Gastrocnemius medialis (tissue), 4 donors: ENCODE results near the gene SKA2. TPM values are rescaled to one million over a fixed set of nuclear protein-coding genes. Genes with fewer than 3 reads are reported as not detected.

Experiments used
- ATAC-seq, 2 donors: fragments of 150-250 bp; one replicate each; pipeline ENCODE4 v1.9.1; 2016
- DNase-seq, 2 donors: peaks; one replicate each; pipeline ENCODE4 v3.0.0-alpha.2; 2019
- H3K27ac ChIP-seq, 4 donors: fragments of 200-600 bp; sonication (generic); 1 replicate in 1 of 4; 2 replicates in 3 of 4; pipeline ENCODE4 v1.5.1; 2016 to 2018; ENCODE audit warnings: mild to moderate bottlenecking in 2 of 4, moderate library complexity in 1 of 4
- H3K27me3 ChIP-seq, 3 donors: fragments of 200-600 bp; sonication (generic) in 2 of 3; 1 replicate in 1 of 3; 2 replicates in 2 of 3; pipeline versions ENCODE4 v1.5.1 to v1.6.0; 2016 to 2019; ENCODE audit warnings: mild to moderate bottlenecking in 1 of 3, moderate library complexity in 1 of 3
- H3K36me3 ChIP-seq, 2 donors: fragments of 200-600 bp; sonication (generic) in 1 of 2; one replicate each; pipeline ENCODE4 v1.5.1; 2017 to 2018
- H3K4me1 ChIP-seq, 2 donors: fragments of 200-600 bp; sonication (generic) in 1 of 2; one replicate each; pipeline ENCODE4 v1.5.1; 2016 to 2017; ENCODE audit warnings: mild to moderate bottlenecking in 2 of 2
- H3K4me3 ChIP-seq, 4 donors: fragments of 200-600 bp; sonication (generic) in 3 of 4; 1 replicate in 1 of 4; 2 replicates in 3 of 4; pipeline ENCODE4 v1.5.1; 2016 to 2019; ENCODE audit warnings: mild to moderate bottlenecking in 2 of 4
- H3K9me3 ChIP-seq, 3 donors: fragments of 200-600 bp; sonication (generic) in 2 of 3; 1 replicate in 1 of 3; 2 replicates in 2 of 3; pipeline ENCODE4 v1.5.1; 2016 to 2019
- POLR2A ChIP-seq, 2 donors: fragments of 450-650 bp; IDR thresholded peaks; one replicate each; pipeline ENCODE4 v1.6.1; 2017; ENCODE audit warnings: antibody characterized with exemption in 2 of 2, mild to moderate bottlenecking in 2 of 2, moderate library complexity in 2 of 2
- in situ Hi-C, 4 donors: fragments of 200-750 bp; cut with MboI; loops; one replicate each; pipeline versions ENCODE4 v1.15.0 to v1.8.0; 2017; ENCODE audit warnings: low sequenced_read_pairs in 4 of 4
- intact Hi-C: fragments of 100-400 bp; cut with DNase I; formaldehyde crosslinking; loops from one replicate; pipeline ENCODE4 v1.15.1; 2023; ENCODE audit warnings: low total_unique reads
- total RNA-seq, 4 donors: library from RNA; depleted of rRNA; stranded (reverse); fragments of >200 nt; gene quantifications; one replicate each; pipeline versions ENCODE4 v1.1.0 to v1.2.3, GENCODE V29; 2016
- TF ChIP-seq, protein P1 (sequence below), 5 experiments: fragments of 450-650 bp in 3 of 5; fragments of 200-600 bp in 2 of 5; sonication (generic) in 2 of 5; IDR thresholded peaks in 4 of 5; conservative IDR thresholded peaks in 1 of 5; 1 replicate in 4 of 5; 2 replicates in 1 of 5; pipeline ENCODE4 v1.5.1; 2016 to 2019; ENCODE audit warnings: antibody characterized with exemption in 5 of 5, mild to moderate bottlenecking in 3 of 5, moderate library complexity in 3 of 5

The SKA2 gene
- total RNA-seq, 4 donors from 2014 or later, result 4.1 to 17.8 (median 8.7) TPM

DNA sequence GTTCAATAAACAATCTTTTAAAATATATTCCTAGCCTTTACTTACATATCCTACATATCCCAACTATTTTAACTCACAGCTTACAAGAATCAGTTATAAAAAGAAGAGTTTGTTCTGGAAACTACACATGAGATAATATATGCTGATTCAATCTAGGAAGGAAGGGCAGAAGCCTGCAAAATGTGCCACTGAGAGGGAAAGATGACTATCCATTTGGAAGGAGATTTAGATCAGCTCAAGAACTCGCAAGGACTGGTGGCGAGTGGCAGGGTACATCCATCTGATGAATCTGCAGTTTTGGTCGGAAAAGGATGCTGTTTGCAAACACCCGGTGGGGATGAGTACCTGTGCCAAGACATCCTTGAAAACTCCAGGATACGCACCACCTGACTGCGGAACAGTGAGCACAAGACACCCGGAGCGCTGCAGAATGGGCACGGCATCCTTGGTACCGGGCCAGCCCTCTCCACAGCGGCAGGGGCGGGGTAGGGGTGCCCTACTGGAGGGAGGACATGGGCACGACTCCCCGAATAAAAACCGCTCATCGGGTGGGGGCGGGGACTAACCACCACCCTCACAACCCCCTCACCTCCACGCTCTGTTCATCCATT, 49.0 kb downstream of the SKA2 start:
- peak overlapping the region; percentile 84 to 99 (median 92) for H3K27ac ChIP-seq
- intact Hi-C loops (loop anchor here (2.0 to 5.0 kb wide), 4 partner anchors 51 to 754 kb away; partner anchors contain the start of genes PRR11, SKA2 and SUPT4H1), in situ Hi-C loops (no loop called here)
- ATAC-seq (peak; percentile 29 to 48), DNase-seq (peak; percentile 34 to 57)
- TF ChIP-seq POLR2A (IDR thresholded peaks at IDR 0.05), result no peak
- TF ChIP-seq, protein P1, sequence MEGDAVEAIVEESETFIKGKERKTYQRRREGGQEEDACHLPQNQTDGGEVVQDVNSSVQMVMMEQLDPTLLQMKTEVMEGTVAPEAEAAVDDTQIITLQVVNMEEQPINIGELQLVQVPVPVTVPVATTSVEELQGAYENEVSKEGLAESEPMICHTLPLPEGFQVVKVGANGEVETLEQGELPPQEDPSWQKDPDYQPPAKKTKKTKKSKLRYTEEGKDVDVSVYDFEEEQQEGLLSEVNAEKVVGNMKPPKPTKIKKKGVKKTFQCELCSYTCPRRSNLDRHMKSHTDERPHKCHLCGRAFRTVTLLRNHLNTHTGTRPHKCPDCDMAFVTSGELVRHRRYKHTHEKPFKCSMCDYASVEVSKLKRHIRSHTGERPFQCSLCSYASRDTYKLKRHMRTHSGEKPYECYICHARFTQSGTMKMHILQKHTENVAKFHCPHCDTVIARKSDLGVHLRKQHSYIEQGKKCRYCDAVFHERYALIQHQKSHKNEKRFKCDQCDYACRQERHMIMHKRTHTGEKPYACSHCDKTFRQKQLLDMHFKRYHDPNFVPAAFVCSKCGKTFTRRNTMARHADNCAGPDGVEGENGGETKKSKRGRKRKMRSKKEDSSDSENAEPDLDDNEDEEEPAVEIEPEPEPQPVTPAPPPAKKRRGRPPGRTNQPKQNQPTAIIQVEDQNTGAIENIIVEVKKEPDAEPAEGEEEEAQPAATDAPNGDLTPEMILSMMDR (IDR thresholded peaks at IDR 0.05 in 4 of 5, conservative IDR thresholded peaks at IDR 0.05 in 1 of 5), result no peak
- H3K4me3 ChIP-seq, result peak overlapping the region; percentile 67 to 99 (median 91)
- H3K9me3 ChIP-seq, result no peaks in the 10 kb centered on the region
- peaks cover 7 to 25% of the 10 kb centered on the region in 2 donors for H3K4me1 ChIP-seq
- H3K27me3 ChIP-seq, result no peaks in the 10 kb centered on the region
- H3K36me3 ChIP-seq, result no peaks in the 10 kb centered on the region

GRCh38 chr17:59101178-59101577, 53.8 kb downstream of the SKA2 start:
- Histone ChIP-seq H3K27ac (no peak overlapping the region), H3K4me3 (no peak overlapping the region), H3K27me3 (no peaks in the 10 kb centered on the region), H3K36me3 (no peaks in the 10 kb centered on the region), H3K4me1 (peaks cover 7 to 15% of the 10 kb centered on the region in 2 donors), H3K9me3 (no peaks in the 10 kb centered on the region)
- no peak for ATAC-seq
- intact Hi-C loops, result no loop called here
- no peak for DNase-seq
- TF ChIP-seq, protein P1 (IDR thresholded peaks at IDR 0.05 in 4 of 5, conservative IDR thresholded peaks at IDR 0.05 in 1 of 5), result no peak
- no peak for TF ChIP-seq POLR2A (IDR thresholded peaks at IDR 0.05)
- in situ Hi-C loops, result no loop called here

- no peak for DNase-seq
- Histone ChIP-seq H3K27ac (no peak overlapping the region), H3K36me3 (no peaks in the 10 kb centered on the region), H3K9me3 (no peaks in the 10 kb centered on the region), H3K4me3 (no peak overlapping the region), H3K27me3 (no peaks in the 10 kb centered on the region), H3K4me1 (peaks cover 0 to 12% of the 10 kb centered on the region in 2 donors)
- in situ Hi-C loops, result no loop called here
- ATAC-seq, result no peak
- intact Hi-C loops, result no loop called here
- TF ChIP-seq, protein P1 (IDR thresholded peaks at IDR 0.05 in 4 of 5, conservative IDR thresholded peaks at IDR 0.05 in 1 of 5), result no peak
- no peak for TF ChIP-seq POLR2A (IDR thresholded peaks at IDR 0.05)
These were observed 57.1 kb downstream of the SKA2 start for GRCh38 chr17:59097876-59098275.

GRCh38 chr17:59094861-59095530, 60.0 kb downstream of the SKA2 start:
- no peak for TF ChIP-seq POLR2A (IDR thresholded peaks at IDR 0.05)
- TF ChIP-seq, protein P1 (IDR thresholded peaks at IDR 0.05 in 4 of 5, conservative IDR thresholded peaks at IDR 0.05 in 1 of 5), result no peak
- no peak for ATAC-seq
- in situ Hi-C loops (no loop called here), intact Hi-C loops (no loop called here)
- Histone ChIP-seq H3K36me3 (no peaks in the 10 kb centered on the region), H3K27ac (no peak overlapping the region), H3K27me3 (no peaks in the 10 kb centered on the region), H3K4me1 (peaks cover 0 to 12% of the 10 kb centered on the region in 2 donors), H3K9me3 (no peaks in the 10 kb centered on the region), H3K4me3 (no peak overlapping the region)
- no peak for DNase-seq
